ENCODE data around the gene HADHB.

The HADHB gene

GRCh38 chr2:26197516-26197915 is 47.2 kb upstream of the HADHB start:
- H3K79me2 ChIP-seq (ENCODE audit: control insufficient read depth, low read length): no peaks in the 10 kb centered on the region
- H3K4me3 ChIP-seq (ENCODE audit: low read length): no peak overlapping the region
- H4K20me1 ChIP-seq (ENCODE audit: control insufficient read depth, insufficient read depth, low read depth, low read length): no peaks in the 10 kb centered on the region
- H3K9me2 ChIP-seq (replicated peaks; ENCODE audit: control insufficient read depth, low read length): no peaks in the 10 kb centered on the region
- H3K4me2 ChIP-seq (ENCODE audit: low read length): no peak overlapping the region
- H3K27me3 ChIP-seq (ENCODE audit: control insufficient read depth, low read length): no peaks in the 10 kb centered on the region
- peaks cover 13% of the 10 kb centered on the region for H3K4me1 ChIP-seq (ENCODE audit: control insufficient read depth, low read length)
- no peak overlapping the region for H3K27ac ChIP-seq (ENCODE audit: low read depth, low read length)
- no peaks in the 10 kb centered on the region for H3K9me3 ChIP-seq (ENCODE audit: control insufficient read depth, insufficient read depth, low read length)
- peaks cover 79% of the 10 kb centered on the region for H3K36me3 ChIP-seq (ENCODE audit: control insufficient read depth, low read length)
- TF ChIP-seq CTCF (IDR thresholded peaks at IDR 0.05; ENCODE audit: low read depth, low read length, poor library complexity, severe bottlenecking) (no peak), EZH2phosphoT487 (IDR thresholded peaks at IDR 0.05; ENCODE audit: borderline replicate concordance, low read length) (no peak)
- no peaks in the 10 kb centered on the region for H3F3A ChIP-seq (ENCODE audit: control insufficient read depth, insufficient read depth)

- Histone ChIP-seq H3F3A (ENCODE audit: control insufficient read depth, insufficient read depth) (no peaks in the 10 kb centered on the region), H3K79me2 (ENCODE audit: control insufficient read depth, low read length) (no peaks in the 10 kb centered on the region), H3K9me2 (replicated peaks; ENCODE audit: control insufficient read depth, low read length) (no peaks in the 10 kb centered on the region), H4K20me1 (ENCODE audit: control insufficient read depth, insufficient read depth, low read depth, low read length) (no peaks in the 10 kb centered on the region), H3K4me1 (ENCODE audit: control insufficient read depth, low read length) (no peaks in the 10 kb centered on the region; the same call in 1 of the 2 replicates), H3K4me3 (ENCODE audit: low read length) (no peak overlapping the region), H3K9me3 (ENCODE audit: control insufficient read depth, insufficient read depth, low read length) (no peaks in the 10 kb centered on the region), H3K27me3 (ENCODE audit: control insufficient read depth, low read length) (no peaks in the 10 kb centered on the region), H3K27ac (ENCODE audit: low read depth, low read length) (no peak overlapping the region), H3K4me2 (ENCODE audit: low read length) (no peak overlapping the region), H3K36me3 (ENCODE audit: control insufficient read depth, low read length) (peaks cover 51% of the 10 kb centered on the region)
- TF ChIP-seq CTCF (IDR thresholded peaks at IDR 0.05; ENCODE audit: low read depth, low read length, poor library complexity, severe bottlenecking): no peak
- TF ChIP-seq EZH2phosphoT487 (IDR thresholded peaks at IDR 0.05; ENCODE audit: borderline replicate concordance, low read length): no peak
Measured at GRCh38 chr2:26202981-26203490, 41.7 kb upstream of the HADHB start.

- no peaks in the 10 kb centered on the region for H4K20me1 ChIP-seq (ENCODE audit: control insufficient read depth, insufficient read depth, low read depth, low read length)
- H3K4me3 ChIP-seq (ENCODE audit: low read length): no peak overlapping the region
- TF ChIP-seq EZH2phosphoT487 (IDR thresholded peaks at IDR 0.05; ENCODE audit: borderline replicate concordance, low read length): no peak
- TF ChIP-seq CTCF (IDR thresholded peaks at IDR 0.05; ENCODE audit: low read depth, low read length, poor library complexity, severe bottlenecking): no peak
- no peaks in the 10 kb centered on the region for H3K9me2 ChIP-seq (replicated peaks; ENCODE audit: control insufficient read depth, low read length)
- H3F3A ChIP-seq (ENCODE audit: control insufficient read depth, insufficient read depth): no peaks in the 10 kb centered on the region
- no peak overlapping the region for H3K4me2 ChIP-seq (ENCODE audit: low read length)
- no peaks in the 10 kb centered on the region for H3K4me1 ChIP-seq (ENCODE audit: control insufficient read depth, low read length)
- H3K27me3 ChIP-seq (ENCODE audit: control insufficient read depth, low read length): no peaks in the 10 kb centered on the region
- H3K9me3 ChIP-seq (ENCODE audit: control insufficient read depth, insufficient read depth, low read length): no peaks in the 10 kb centered on the region
- H3K27ac ChIP-seq (ENCODE audit: low read depth, low read length): no peak overlapping the region
- peaks cover 46% of the 10 kb centered on the region for H3K36me3 ChIP-seq (ENCODE audit: control insufficient read depth, low read length)
- H3K79me2 ChIP-seq (ENCODE audit: control insufficient read depth, low read length): no peaks in the 10 kb centered on the region
Measured at GRCh38 chr2:26203906-26204305, 40.8 kb upstream of the HADHB start.
